GM18858 (cell line): ENCODE results near the gene TFRC.
"Not testable (repeated sequence)": the region's sequence is repeated elsewhere in the genome, so short reads cannot be mapped to it uniquely, and the experiment has no call there.

Experiments
- ATAC-seq: cut with Tn5 transposase; IDR thresholded peaks from one replicate; pipeline ENCODE4 v1.9.1; 2021; ENCODE audit not compliant: unreplicated experiment

The TFRC gene

GRCh38 chr3:196007744-196008335, 74.0 kb downstream of the TFRC start:
- ATAC-seq: no peak

- ATAC-seq: not testable (repeated sequence)
These were observed 76.6 kb downstream of the TFRC start for GRCh38 chr3:196005338-196005737.

- ATAC-seq: not testable (repeated sequence)
These were observed 77.4 kb downstream of the TFRC start for GRCh38 chr3:196004359-196005052.

GRCh38 chr3:196003611-196004010, 78.3 kb downstream of the TFRC start:
- ATAC-seq: no peak

- ATAC-seq: not testable (repeated sequence)
These were observed 79.2 kb downstream of the TFRC start for GRCh38 chr3:196002721-196003120.

GRCh38 chr3:196001240-196001639, 80.7 kb downstream of the TFRC start:
- ATAC-seq: not testable (repeated sequence)

GRCh38 chr3:196000360-196000950, 81.4 kb downstream of the TFRC start:
- not testable (repeated sequence) for ATAC-seq

GRCh38 chr3:195999896-196000295, 82.0 kb downstream of the TFRC start:
- ATAC-seq: no peak
